NB4 (cell line): ENCODE results near the gene PCSK6.
"Not testable (repeated sequence)": the region's sequence is repeated elsewhere in the genome, so short reads cannot be mapped to it uniquely, and the experiment has no call there.

ENCODE experiments used
- DNase-seq: peaks from one replicate; pipeline ENCODE4 v3.0.0; 2010; ENCODE audit warnings: low read depth
- H3K4me3 ChIP-seq: one replicate; pipeline ENCODE4 v1.5.1; 2011; ENCODE audit warnings: mild to moderate bottlenecking, low read depth, low read length, moderate library complexity
- MYC ChIP-seq: IDR thresholded peaks from 2 replicates; pipeline ENCODE4 v1.6.1; 2011; ENCODE audit warnings: low read depth, low read length
- POLR2A ChIP-seq: IDR thresholded peaks from 2 replicates; pipeline ENCODE4 v1.6.1; 2011; ENCODE audit warnings: mild to moderate bottlenecking; ENCODE audit not compliant: insufficient read length; ENCODE audit errors: extremely low read depth
- TF ChIP-seq, protein P1 (sequence below): IDR thresholded peaks from one replicate; pipeline ENCODE4 v1.5.1; 2012; ENCODE audit warnings: low read depth, low read length
- TF ChIP-seq, protein P2 (sequence below): IDR thresholded peaks from 2 replicates; pipeline ENCODE4 v1.6.1; 2011; ENCODE audit warnings: low read depth, low read length

PCSK6 gene

DNA sequence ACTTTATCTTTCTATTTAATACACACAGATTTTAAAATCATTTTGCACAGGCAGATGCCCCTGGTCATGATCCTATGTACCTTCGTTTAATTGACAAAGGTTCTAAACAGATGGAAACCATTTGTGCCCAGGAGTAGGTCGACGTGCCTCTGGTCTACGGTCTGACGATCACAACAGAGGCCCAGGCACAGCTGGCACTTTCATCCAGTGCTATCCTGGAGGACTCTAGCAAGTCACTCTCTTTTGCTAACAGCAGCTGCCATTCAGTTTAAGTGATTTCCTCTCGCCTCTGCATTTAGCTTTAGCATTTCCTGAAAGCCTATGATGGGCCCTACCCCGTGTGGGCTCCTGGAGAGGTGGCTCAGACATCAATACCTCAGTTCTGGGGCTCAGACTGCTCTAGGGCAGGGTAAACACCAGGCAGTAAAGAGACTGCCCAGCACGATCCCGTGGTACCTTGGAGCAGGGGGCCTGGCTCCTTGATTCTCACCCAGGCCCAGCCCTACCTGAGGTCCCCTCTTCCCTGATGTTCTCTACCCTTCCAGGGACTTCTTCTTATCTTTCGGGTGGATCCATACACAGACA, 111.2 kb downstream of the PCSK6 start:
- TF ChIP-seq, protein P1, sequence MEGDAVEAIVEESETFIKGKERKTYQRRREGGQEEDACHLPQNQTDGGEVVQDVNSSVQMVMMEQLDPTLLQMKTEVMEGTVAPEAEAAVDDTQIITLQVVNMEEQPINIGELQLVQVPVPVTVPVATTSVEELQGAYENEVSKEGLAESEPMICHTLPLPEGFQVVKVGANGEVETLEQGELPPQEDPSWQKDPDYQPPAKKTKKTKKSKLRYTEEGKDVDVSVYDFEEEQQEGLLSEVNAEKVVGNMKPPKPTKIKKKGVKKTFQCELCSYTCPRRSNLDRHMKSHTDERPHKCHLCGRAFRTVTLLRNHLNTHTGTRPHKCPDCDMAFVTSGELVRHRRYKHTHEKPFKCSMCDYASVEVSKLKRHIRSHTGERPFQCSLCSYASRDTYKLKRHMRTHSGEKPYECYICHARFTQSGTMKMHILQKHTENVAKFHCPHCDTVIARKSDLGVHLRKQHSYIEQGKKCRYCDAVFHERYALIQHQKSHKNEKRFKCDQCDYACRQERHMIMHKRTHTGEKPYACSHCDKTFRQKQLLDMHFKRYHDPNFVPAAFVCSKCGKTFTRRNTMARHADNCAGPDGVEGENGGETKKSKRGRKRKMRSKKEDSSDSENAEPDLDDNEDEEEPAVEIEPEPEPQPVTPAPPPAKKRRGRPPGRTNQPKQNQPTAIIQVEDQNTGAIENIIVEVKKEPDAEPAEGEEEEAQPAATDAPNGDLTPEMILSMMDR, result no peak
- no peak overlapping the region for H3K4me3 ChIP-seq
- DNase-seq, result no peak

DNA sequence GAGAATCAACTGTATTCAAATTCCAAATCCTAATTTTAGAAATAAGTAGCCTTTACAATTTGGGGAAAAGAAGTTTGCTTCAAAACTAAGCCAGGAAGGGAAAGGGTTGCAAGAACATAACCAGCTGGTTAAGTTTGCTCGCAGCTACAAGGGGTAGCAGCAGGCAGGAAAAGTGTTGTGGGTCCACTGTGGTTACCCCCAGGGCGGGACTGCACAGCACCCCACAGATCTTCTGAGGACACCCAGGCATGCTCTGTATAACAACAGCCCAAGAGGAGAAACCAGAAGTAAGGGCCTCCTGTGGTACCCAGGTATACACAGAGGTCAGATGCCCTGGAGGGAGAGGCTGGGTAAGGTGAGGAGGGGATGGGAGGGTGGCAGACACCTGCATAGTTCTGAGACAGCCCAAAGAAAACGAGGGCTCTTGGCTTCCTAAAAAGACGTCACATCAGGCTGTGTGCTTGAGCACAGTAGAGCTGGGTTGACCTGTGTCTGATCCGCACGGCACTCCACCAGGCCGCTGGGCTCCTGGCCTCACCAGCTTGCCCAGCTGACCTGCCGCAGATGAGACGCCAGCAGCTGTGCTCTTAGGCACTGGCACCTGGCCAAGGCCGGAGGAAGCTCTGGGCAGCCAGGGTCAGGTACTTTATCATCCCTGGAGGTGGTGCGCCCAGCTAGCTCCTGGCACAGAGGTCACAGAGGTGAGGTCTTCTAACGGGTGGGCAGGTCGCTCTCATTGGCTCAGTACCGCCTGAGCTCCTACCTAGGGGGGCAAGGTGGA, 112.7 kb downstream of the PCSK6 start:
- DNase-seq, result no peak
- no peak for TF ChIP-seq MYC
- TF ChIP-seq, protein P2, sequence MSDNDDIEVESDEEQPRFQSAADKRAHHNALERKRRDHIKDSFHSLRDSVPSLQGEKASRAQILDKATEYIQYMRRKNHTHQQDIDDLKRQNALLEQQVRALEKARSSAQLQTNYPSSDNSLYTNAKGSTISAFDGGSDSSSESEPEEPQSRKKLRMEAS, result no peak
- TF ChIP-seq, protein P1, result no peak
- TF ChIP-seq POLR2A, result no peak
- no peak overlapping the region for H3K4me3 ChIP-seq

DNA sequence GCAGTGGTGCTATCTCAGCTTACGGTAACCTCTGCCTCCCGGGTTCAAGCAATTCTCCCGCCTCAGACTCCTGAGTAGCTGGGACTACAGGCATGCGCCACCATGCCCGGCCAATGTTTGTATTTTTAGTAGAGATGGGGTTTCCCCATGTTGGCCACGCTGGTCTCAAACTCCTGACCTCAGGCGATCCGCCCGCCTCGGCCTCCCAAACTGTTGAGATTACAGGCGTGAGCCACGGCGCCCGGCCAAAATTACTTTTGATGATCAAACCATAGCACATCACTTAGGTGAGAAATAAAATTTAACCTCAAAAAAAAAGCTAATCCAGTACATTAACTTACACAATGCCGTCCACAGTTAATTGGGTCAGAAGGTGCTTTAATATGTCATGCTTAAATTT, 114.5 kb downstream of the PCSK6 start:
- not testable (repeated sequence) for H3K4me3 ChIP-seq, DNase-seq

DNA sequence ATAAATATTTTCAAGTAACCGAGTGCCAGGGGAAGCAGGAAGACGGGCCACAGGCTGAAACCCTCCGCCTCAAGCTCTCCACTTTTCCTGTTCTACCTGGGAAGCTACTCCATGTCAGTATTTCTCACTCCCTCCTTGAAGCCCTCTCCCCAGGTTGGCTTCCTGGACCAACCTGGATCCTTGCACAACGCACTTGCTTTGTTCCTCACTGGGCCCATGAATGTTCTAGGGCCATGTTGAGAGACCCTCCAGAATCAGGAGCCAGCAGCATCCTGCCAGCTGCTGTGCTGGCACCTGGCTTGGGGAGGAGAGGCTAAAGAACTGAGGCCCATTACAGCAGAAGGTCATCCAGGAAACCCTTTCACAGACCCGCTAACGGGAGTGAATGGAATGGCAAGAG, 115.2 kb downstream of the PCSK6 start:
- TF ChIP-seq, protein P2, result no peak
- TF ChIP-seq MYC, result no peak
- TF ChIP-seq POLR2A, result no peak
- TF ChIP-seq, protein P1, result no peak
- H3K4me3 ChIP-seq, result no peak overlapping the region
- DNase-seq, result no peak

DNA sequence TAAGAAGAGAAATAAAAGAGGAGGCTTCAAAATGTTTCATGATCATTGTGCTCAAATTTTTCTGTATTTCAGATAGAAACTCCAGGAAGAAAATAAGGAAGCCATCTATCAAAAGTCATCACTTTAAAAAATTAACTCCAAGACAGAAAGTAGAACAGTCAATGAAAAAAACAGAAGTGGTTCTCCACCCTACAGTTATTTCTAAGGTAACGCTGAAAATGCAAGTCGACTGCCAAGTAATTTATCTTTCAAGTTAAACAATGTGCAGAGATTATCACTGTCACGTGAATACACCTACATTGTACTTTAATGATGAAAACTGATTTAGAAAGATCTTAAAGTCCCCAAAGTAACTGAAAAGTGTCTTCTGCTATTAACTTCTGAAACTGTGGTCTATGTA, 115.9 kb downstream of the PCSK6 start:
- H3K4me3 ChIP-seq, result no peak overlapping the region
- no peak for DNase-seq
- TF ChIP-seq, protein P1, result no peak
- TF ChIP-seq, protein P2, result no peak

DNA sequence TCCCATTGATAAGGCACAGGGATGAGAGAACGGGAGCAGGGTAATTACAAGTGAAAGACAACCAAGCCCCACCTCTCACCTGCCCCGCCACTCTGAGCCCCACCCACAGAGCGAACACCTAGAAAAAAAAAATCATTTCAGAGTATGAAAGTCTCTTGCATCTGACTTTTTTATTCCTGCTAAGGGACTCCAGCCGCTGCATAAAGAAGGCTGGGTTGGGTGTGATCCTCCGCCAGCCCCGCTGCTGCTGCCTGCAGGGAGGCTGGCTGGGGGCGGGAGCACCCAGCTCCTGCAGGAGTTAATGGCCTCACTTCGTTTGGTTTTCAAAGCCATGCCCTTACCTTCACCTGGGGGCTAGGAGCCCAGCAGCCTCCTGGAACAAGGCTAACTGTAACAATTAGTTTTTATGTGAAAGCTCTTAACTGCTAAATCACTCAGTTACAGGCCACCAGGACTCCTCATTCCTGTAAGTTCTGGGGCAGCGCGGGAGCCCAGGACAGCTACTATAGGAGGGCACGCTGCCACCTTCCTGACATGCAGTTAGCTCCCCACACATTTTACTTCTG, 116.5 kb downstream of the PCSK6 start:
- no peak for TF ChIP-seq MYC
- TF ChIP-seq, protein P1, result no peak
- TF ChIP-seq, protein P2, result no peak
- no peak for TF ChIP-seq POLR2A
- no peak overlapping the region for H3K4me3 ChIP-seq
- no peak for DNase-seq
